Neural cell (in vitro differentiated cells): ENCODE data around the gene FAM168A. TPM values are rescaled to one million over a fixed set of nuclear protein-coding genes. Genes with fewer than 3 reads are reported as not detected.
A peak's percentile ranks its signal among the peaks of the same experiment; 100 is the strongest.

Source experiments
- H2AFZ ChIP-seq: fragments of 200-600, 300-800 bp; sonication (generic), shearing (Covaris generic); 2 replicates; pipeline ENCODE4 v1.6.0; 2014; ENCODE audit warnings: low read depth, mild to moderate bottlenecking, antibody characterized with exemption, low read length, moderate library complexity
- H3F3A ChIP-seq: fragments of 200-600 bp; shearing (Covaris generic); 2 replicates; pipeline ENCODE4 v1.6.1; 2016; ENCODE audit warnings: mild to moderate bottlenecking, moderate library complexity, mixed read lengths, antibody characterized with exemption, low read length; ENCODE audit not compliant: insufficient read depth, poor library complexity, severe bottlenecking
- H3K27ac ChIP-seq: fragments of 200-600, 300-800 bp; sonication (generic), shearing (Covaris generic); 2 replicates; pipeline ENCODE4 v1.5.1; 2014; ENCODE audit warnings: mild to moderate bottlenecking, low read length, moderate library complexity
- H3K27me3 ChIP-seq: fragments of 300-800, 200-600 bp; sonication (generic), shearing (Covaris generic); 2 replicates; pipeline ENCODE4 v1.6.0; 2014; ENCODE audit warnings: mild to moderate bottlenecking, low read depth, low read length, moderate library complexity; ENCODE audit not compliant: insufficient read depth
- H3K36me3 ChIP-seq: fragments of 300-800, 200-600 bp; sonication (generic), shearing (Covaris generic); 2 replicates; pipeline ENCODE4 v1.5.1; 2014; ENCODE audit warnings: mild to moderate bottlenecking, antibody characterized with exemption, low read length, moderate library complexity; ENCODE audit not compliant: insufficient read depth
- H3K4me2 ChIP-seq: fragments of 300-800, 200-600 bp; sonication (generic), shearing (Covaris generic); 2 replicates; pipeline ENCODE4 v1.6.0; 2014; ENCODE audit warnings: mild to moderate bottlenecking, low read length
- H3K4me3 ChIP-seq: fragments of 300-800, 200-600 bp; sonication (generic), shearing (Covaris generic); 2 replicates; pipeline ENCODE4 v1.5.1; 2014; ENCODE audit warnings: mild to moderate bottlenecking, low read length, moderate library complexity
- H3K79me2 ChIP-seq: fragments of 200-600 bp; shearing (Covaris generic); replicated peaks from 2 replicates; pipeline ENCODE4 v1.6.0; 2014; ENCODE audit warnings: mild to moderate bottlenecking, low read length, moderate library complexity; ENCODE audit not compliant: insufficient read depth
- H3K9ac ChIP-seq: fragments of 300-800, 200-600 bp; sonication (generic), shearing (Covaris generic); 2 replicates; pipeline ENCODE4 v1.6.1; 2016; ENCODE audit warnings: mild to moderate bottlenecking, low read length, mixed read lengths
- H3K9me2 ChIP-seq: fragments of 200-600 bp; shearing (Covaris generic); 2 replicates; pipeline ENCODE4 v1.6.1; 2016; ENCODE audit warnings: mild to moderate bottlenecking, low read length, mixed read lengths; ENCODE audit not compliant: insufficient read depth
- H3K9me3 ChIP-seq: fragments of 200-600, 300-800 bp; sonication (generic), shearing (Covaris generic); 2 replicates; pipeline ENCODE4 v1.6.1; 2016; ENCODE audit warnings: mild to moderate bottlenecking, mixed run types, low read length, moderate library complexity, mixed read lengths
- H4K20me1 ChIP-seq: fragments of 200-600 bp; shearing (Covaris generic); 2 replicates; pipeline ENCODE4 v1.6.1; 2016; ENCODE audit warnings: mild to moderate bottlenecking, mixed run types; ENCODE audit not compliant: insufficient read depth
- CTCF ChIP-seq: fragments of 450-650 bp; IDR thresholded peaks from 2 replicates; pipeline ENCODE4 v1.5.1; 2014; ENCODE audit warnings: antibody characterized with exemption, mild to moderate bottlenecking, moderate library complexity; ENCODE audit not compliant: poor library complexity, severe bottlenecking
- EP300 ChIP-seq: fragments of 450-650 bp; conservative IDR thresholded peaks from 2 replicates; pipeline ENCODE4 v1.6.1; 2014; ENCODE audit warnings: antibody characterized with exemption, mild to moderate bottlenecking, moderate library complexity; ENCODE audit not compliant: poor library complexity, severe bottlenecking
- EZH2 ChIP-seq: fragments of 200-600, 300-800 bp; shearing (Covaris generic), sonication (generic); IDR thresholded peaks from 2 replicates; pipeline ENCODE4 v1.6.1; 2014; ENCODE audit warnings: antibody characterized with exemption, low read length, borderline replicate concordance, mild to moderate bottlenecking; ENCODE audit not compliant: insufficient read depth, poor library complexity, severe bottlenecking
- MXI1 ChIP-seq: fragments of 450-650 bp; conservative IDR thresholded peaks from 2 replicates; pipeline ENCODE4 v1.6.1; 2014; ENCODE audit warnings: antibody characterized with exemption, mild to moderate bottlenecking; ENCODE audit not compliant: poor library complexity, severe bottlenecking
- POLR2AphosphoS5 ChIP-seq: IDR thresholded peaks from 2 replicates; pipeline ENCODE4 v1.6.1; 2012
- RAD21 ChIP-seq: fragments of 450-650 bp; conservative IDR thresholded peaks from 2 replicates; pipeline ENCODE4 v1.6.1; 2014; ENCODE audit warnings: antibody characterized with exemption, mild to moderate bottlenecking, moderate library complexity
- REST ChIP-seq: IDR thresholded peaks from 2 replicates; pipeline ENCODE4 v1.6.1; 2012; ENCODE audit warnings: borderline replicate concordance
- SMC3 ChIP-seq: fragments of 450-650 bp; conservative IDR thresholded peaks from 2 replicates; pipeline ENCODE4 v1.6.1; 2014; ENCODE audit warnings: antibody characterized with exemption, mild to moderate bottlenecking, moderate library complexity; ENCODE audit not compliant: poor library complexity
- TAF1 ChIP-seq: IDR thresholded peaks from 2 replicates; pipeline ENCODE4 v1.6.1; 2012; ENCODE audit warnings: low read depth
- polyA plus RNA-seq: library from polyadenylated mRNA; depleted of rRNA; stranded (reverse); fragments of >200 nt; gene quantifications from 2 replicates; pipeline ENCODE4 v1.2.3, GENCODE V29; 2014

The FAM168A gene
- polyA plus RNA-seq, 1 donor from 2014 or later = 67.3 TPM

GRCh38 chr11:73542175-73542574, 55.7 kb downstream of the FAM168A start:
- no peak for TF ChIP-seq CTCF
- no peak for TF ChIP-seq MXI1
- TF ChIP-seq REST = no peak
- TF ChIP-seq RAD21 = no peak
- TF ChIP-seq SMC3 = no peak
- TF ChIP-seq EZH2 = no peak
- TF ChIP-seq TAF1 = no peak
- TF ChIP-seq EP300 = no peak
- TF ChIP-seq POLR2AphosphoS5 = no peak
- H3K9ac ChIP-seq = no peak overlapping the region
- no peaks in the 10 kb centered on the region for H3F3A ChIP-seq
- no peaks in the 10 kb centered on the region for H3K9me3 ChIP-seq
- no peaks in the 10 kb centered on the region for H3K9me2 ChIP-seq
- no peak overlapping the region for H3K4me3 ChIP-seq
- peaks cover 24% of the 10 kb centered on the region for H3K79me2 ChIP-seq
- no peaks in the 10 kb centered on the region for H4K20me1 ChIP-seq
- H3K27me3 ChIP-seq = no peaks in the 10 kb centered on the region
- H3K36me3 ChIP-seq = no peaks in the 10 kb centered on the region
- no peak overlapping the region for H3K4me2 ChIP-seq
- no peak overlapping the region for H2AFZ ChIP-seq
- H3K27ac ChIP-seq = no peak overlapping the region

- Histone ChIP-seq H3K36me3 (no peaks in the 10 kb centered on the region), H3K79me2 (peaks cover 30% of the 10 kb centered on the region), H3K27ac (no peak overlapping the region), H4K20me1 (no peaks in the 10 kb centered on the region), H3K9ac (no peak overlapping the region), H3F3A (no peaks in the 10 kb centered on the region), H3K27me3 (no peaks in the 10 kb centered on the region), H3K4me2 (no peak overlapping the region), H3K4me3 (no peak overlapping the region), H3K9me3 (no peaks in the 10 kb centered on the region), H3K9me2 (no peaks in the 10 kb centered on the region), H2AFZ (no peak overlapping the region)
- TF ChIP-seq MXI1 = no peak
- TF ChIP-seq POLR2AphosphoS5 = peak; percentile 71
Measured at GRCh38 chr11:73539506-73540084, 58.3 kb downstream of the FAM168A start.
